Melanocyte of skin (primary cell): ENCODE measurements around the gene IKBKE. TPM values are rescaled to one million over a fixed set of nuclear protein-coding genes. Genes with fewer than 3 reads are reported as not detected.

Experiments
- small RNA-seq, 2 donors: library from RNA; depleted of rRNA; stranded (forward); fragments of <200 nt; gene quantifications; one replicate each; pipeline ENCODE3, GENCODE V24; 2012
- total RNA-seq, 2 donors: library from RNA; depleted of rRNA; stranded (reverse); fragments of >200 nt; gene quantifications; 2 replicates each; pipeline ENCODE4 v1.2.3, GENCODE V29; 2012

IKBKE gene
- 10 to 100 TPM; 14.7 to 15.1 TPM for total RNA-seq

GRCh38 chr1:206469933-206470691 lies at the start of gene IKBKE:
Gene IKBKE, plus strand, starts transcription at chr1:206470476. Its CDS starts 2,752 bp downstream, at chr1:206473228.

GRCh38 chr1:206507284-206508129 lies 37.2 kb downstream of the IKBKE start, which contains the start of gene RASSF5:
Gene RASSF5, plus strand, starts transcription at chr1:206507531. Its CDS starts 72 bp downstream, at chr1:206507603.

Small RNAs within 50 kb of the gene (small RNA-seq; reads per million reads assigned to genes)
- 0 to 0.12 reads per million in 2 donors for gene MIR6769B

Other genes with a start within 250 kb of the IKBKE start
- gene RASSF5, start 37.1 kb downstream of the IKBKE start, total RNA-seq: under 1 TPM; under 0.01 to 0.34 TPM
- 10 to 100 TPM; 30.3 to 42.6 TPM for gene EIF2D, start 142.0 kb downstream of the IKBKE start, total RNA-seq
- 10 to 100 TPM; 19.3 to 41.0 TPM for gene DYRK3, start 165.1 kb downstream of the IKBKE start, total RNA-seq
- 10 to 100 TPM; 23.0 to 24.8 TPM for gene MAPKAPK2, start 214.4 kb downstream of the IKBKE start, total RNA-seq